ENCODE data around the gene LYPD5. TPM values are rescaled to one million over a fixed set of nuclear protein-coding genes. Genes with fewer than 3 reads are reported as not detected.

Gene LYPD5
- polyA plus RNA-seq, 2 of the 4 experiments (the other 2 are of a cell fraction) = 0.09 to 0.12 TPM

- FAIRE-seq = no peak
- Histone ChIP-seq H3K4me1 (peaks cover 35% of the 10 kb centered on the region), H3K4me3 (no peak overlapping the region), H3K27ac (no peak overlapping the region; a peak in 1 of 6 replicates), H3K9me3 (no peaks in the 10 kb centered on the region), H3K4me2 (no peak overlapping the region)
- TF ChIP-seq, protein P1, sequence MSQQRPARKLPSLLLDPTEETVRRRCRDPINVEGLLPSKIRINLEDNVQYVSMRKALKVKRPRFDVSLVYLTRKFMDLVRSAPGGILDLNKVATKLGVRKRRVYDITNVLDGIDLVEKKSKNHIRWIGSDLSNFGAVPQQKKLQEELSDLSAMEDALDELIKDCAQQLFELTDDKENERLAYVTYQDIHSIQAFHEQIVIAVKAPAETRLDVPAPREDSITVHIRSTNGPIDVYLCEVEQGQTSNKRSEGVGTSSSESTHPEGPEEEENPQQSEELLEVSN (IDR thresholded peaks at IDR 0.05; ENCODE audit: borderline replicate concordance, low read depth) = no peak
- TF ChIP-seq ZC3H11A (IDR thresholded peaks at IDR 0.05) = no peak
- ChIA-PET POLR2A (no interaction called here), CTCF (interaction anchor here (0.6 to 24.0 kb wide), 8 partner anchors 9 to 821 kb away, joined by 3 to 565 read pairs (median 5); partner anchors contain the start of gene SMG9)
- no peak for ATAC-seq
- 32% methylated on average over 1 of the region's 1 CpG for WGBS (ENCODE audit: missing lambda C conversion rate)
- DNase-seq (ENCODE audit: low read depth in 1 of 2, low spot score in 1 of 2) = no peak
These were observed 15.6 kb downstream of the LYPD5 start for GRCh38 chr19:43786665-43787064.

DNA sequence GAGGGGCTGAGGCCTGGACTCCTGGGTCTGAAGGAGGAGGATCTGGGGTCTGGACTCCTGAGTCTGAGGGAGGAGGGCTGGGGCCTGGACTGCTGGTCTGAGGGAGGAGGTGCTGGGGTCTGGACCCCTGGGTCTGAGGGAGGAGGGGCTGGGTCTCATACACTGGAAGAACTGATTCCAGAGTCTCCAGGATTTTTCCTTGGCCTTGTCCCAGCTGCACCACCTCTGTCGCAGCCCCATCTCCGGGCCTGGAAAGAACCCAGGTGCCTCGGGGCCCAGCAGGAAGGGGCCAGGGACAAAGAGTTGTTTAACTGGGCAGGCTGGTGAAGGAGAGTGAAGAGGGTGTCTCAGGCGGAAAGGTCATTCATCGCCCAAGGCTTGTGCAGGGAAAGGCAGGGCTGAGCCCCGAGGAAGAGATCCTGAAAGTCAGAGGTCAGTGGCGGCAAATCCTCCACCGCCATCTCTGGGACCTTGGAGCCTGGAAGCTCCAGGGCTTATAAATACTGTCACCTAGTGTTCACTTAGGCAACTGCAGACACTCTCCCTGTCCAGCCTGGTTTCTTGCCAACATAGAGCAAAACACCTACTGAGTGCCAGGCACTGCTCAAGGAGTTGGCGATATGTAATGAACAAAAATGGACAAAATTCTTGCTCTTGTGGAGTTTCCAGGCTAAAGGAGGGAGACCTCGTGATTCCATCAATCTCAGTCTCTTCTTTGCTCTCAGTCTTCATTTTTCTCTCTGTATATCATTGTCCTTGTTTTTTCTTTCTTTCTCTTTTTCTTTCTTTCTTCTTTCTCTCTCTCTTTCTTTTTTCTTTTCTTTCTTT lies 17.1 kb downstream of the LYPD5 start:
- Histone ChIP-seq H3K4me3 (0 out of 3 replicates have a peak overlapping the region, but pooled peaks have one; percentile 3), H3K27ac (peak overlapping the region; percentile 93 to 95), H3K4me1 (peaks cover 50% of the 10 kb centered on the region), H3K9me3 (no peaks in the 10 kb centered on the region), H3K4me2 (peak overlapping the region; percentile 79)
- peak; percentile 68 for FAIRE-seq
- peak; percentile 66 to 82 for ATAC-seq
- DNase-seq (ENCODE audit: low read depth in 1 of 2, low spot score in 1 of 2) = peak; percentile 81 to 90
- ChIA-PET CTCF (interaction anchor here (0.5 to 24.0 kb wide), 29 partner anchors 8 to 338 kb away, joined by 3 to 565 read pairs (median 4); partner anchors contain the start of genes IRGC, IRGQ, PLAUR and SMG9), POLR2A (interaction anchor here (1.3 to 1.9 kb wide), 3 partner anchors 20 to 117 kb away, joined by 6 to 12 read pairs (median 11); partner anchors contain the start of gene SMG9)
- WGBS (ENCODE audit: missing lambda C conversion rate) = 3% methylated on average over 10 of the region's 10 CpGs
- no peak for TF ChIP-seq MAZ (IDR thresholded peaks at IDR 0.05; ENCODE audit: borderline replicate concordance, low read depth, low read length)
- no peak for TF ChIP-seq JUNB (IDR thresholded peaks at IDR 0.05)
- TF ChIP-seq, protein P2, sequence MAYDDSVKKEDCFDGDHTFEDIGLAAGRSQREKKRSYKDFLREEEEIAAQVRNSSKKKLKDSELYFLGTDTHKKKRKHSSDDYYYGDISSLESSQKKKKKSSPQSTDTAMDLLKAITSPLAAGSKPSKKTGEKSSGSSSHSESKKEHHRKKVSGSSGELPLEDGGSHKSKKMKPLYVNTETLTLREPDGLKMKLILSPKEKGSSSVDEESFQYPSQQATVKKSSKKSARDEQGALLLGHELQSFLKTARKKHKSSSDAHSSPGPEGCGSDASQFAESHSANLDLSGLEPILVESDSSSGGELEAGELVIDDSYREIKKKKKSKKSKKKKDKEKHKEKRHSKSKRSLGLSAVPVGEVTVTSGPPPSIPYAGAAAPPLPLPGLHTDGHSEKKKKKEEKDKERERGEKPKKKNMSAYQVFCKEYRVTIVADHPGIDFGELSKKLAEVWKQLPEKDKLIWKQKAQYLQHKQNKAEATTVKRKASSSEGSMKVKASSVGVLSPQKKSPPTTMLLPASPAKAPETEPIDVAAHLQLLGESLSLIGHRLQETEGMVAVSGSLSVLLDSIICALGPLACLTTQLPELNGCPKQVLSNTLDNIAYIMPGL (CRISPR knock-in tag; IDR thresholded peaks at IDR 0.05; ENCODE audit: borderline replicate concordance) = no peak
- no peak for TF ChIP-seq ZSCAN20 (CRISPR knock-in tag; IDR thresholded peaks at IDR 0.05)
- TF ChIP-seq, protein P3, sequence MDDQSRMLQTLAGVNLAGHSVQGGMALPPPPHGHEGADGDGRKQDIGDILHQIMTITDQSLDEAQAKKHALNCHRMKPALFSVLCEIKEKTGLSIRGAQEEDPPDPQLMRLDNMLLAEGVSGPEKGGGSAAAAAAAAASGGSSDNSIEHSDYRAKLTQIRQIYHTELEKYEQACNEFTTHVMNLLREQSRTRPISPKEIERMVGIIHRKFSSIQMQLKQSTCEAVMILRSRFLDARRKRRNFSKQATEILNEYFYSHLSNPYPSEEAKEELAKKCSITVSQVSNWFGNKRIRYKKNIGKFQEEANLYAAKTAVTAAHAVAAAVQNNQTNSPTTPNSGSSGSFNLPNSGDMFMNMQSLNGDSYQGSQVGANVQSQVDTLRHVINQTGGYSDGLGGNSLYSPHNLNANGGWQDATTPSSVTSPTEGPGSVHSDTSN (IDR thresholded peaks at IDR 0.05) = no peak; the same call in 1 of the 2 replicates
- TF ChIP-seq TFCP2L1 (CRISPR knock-in tag; IDR thresholded peaks at IDR 0.05) = no peak
- no peak for TF ChIP-seq NFE2L2 (conservative IDR thresholded peaks at IDR 0.05; ENCODE audit: low read length)
- no peak for TF ChIP-seq KDM1A (IDR thresholded peaks at IDR 0.05; ENCODE audit: low read depth)
- peak in 1 of 2 experiments; percentile 43; a peak in 2 of 5 replicates for TF ChIP-seq JUN (IDR thresholded peaks at IDR 0.05)
- TF ChIP-seq RCOR1 (IDR thresholded peaks at IDR 0.05; ENCODE audit: low read depth, low read length) = no peak
- TF ChIP-seq EHF (CRISPR knock-in tag; IDR thresholded peaks at IDR 0.05) = no peak
- no peak for TF ChIP-seq GATA3 (IDR thresholded peaks at IDR 0.05; ENCODE audit: borderline replicate concordance)
- no peak for TF ChIP-seq BHLHE40 (IDR thresholded peaks at IDR 0.05; ENCODE audit: low read depth, low read length)
- 0 out of 2 replicates have a peak, but pooled peaks have one; percentile 34 for TF ChIP-seq HOXB13 (CRISPR knock-in tag; IDR thresholded peaks at IDR 0.05; ENCODE audit: low read depth)
- TF ChIP-seq, protein P4, sequence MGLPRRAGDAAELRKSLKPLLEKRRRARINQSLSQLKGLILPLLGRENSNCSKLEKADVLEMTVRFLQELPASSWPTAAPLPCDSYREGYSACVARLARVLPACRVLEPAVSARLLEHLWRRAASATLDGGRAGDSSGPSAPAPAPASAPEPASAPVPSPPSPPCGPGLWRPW (IDR thresholded peaks at IDR 0.05) = no peak
- no peak for TF ChIP-seq CHD2 (IDR thresholded peaks at IDR 0.05; ENCODE audit: low read length, partially characterized antibody)
- 0 out of 2 replicates have a peak, but pooled peaks have one; percentile 57 for TF ChIP-seq TP53 (CRISPR knock-in tag; IDR thresholded peaks at IDR 0.05)
- no peak for TF ChIP-seq FOSB (CRISPR knock-in tag; IDR thresholded peaks at IDR 0.05)
- TF ChIP-seq FOSL2 (IDR thresholded peaks at IDR 0.05) = no peak
- no peak for TF ChIP-seq FOSL2 (CRISPR knock-in tag; IDR thresholded peaks at IDR 0.05)
- 0 out of 2 replicates have a peak, but pooled peaks have one; percentile 28 for TF ChIP-seq HOXB5 (CRISPR knock-in tag; IDR thresholded peaks at IDR 0.05)
- no peak for TF ChIP-seq MAFK (IDR thresholded peaks at IDR 0.05; ENCODE audit: partially characterized antibody)
- TF ChIP-seq KDM5A (IDR thresholded peaks at IDR 0.05) = no peak
- TF ChIP-seq SMC3 (IDR thresholded peaks at IDR 0.05) = peak; percentile 97
- no peak for TF ChIP-seq ZC3H11A (IDR thresholded peaks at IDR 0.05)
- TF ChIP-seq MAX (IDR thresholded peaks at IDR 0.05) = peak; percentile 69
- no peak for TF ChIP-seq EP300 (IDR thresholded peaks at IDR 0.05)
- TF ChIP-seq RNF2 (IDR thresholded peaks at IDR 0.05; ENCODE audit: borderline replicate concordance, low read depth) = no peak
- TF ChIP-seq, protein P5, sequence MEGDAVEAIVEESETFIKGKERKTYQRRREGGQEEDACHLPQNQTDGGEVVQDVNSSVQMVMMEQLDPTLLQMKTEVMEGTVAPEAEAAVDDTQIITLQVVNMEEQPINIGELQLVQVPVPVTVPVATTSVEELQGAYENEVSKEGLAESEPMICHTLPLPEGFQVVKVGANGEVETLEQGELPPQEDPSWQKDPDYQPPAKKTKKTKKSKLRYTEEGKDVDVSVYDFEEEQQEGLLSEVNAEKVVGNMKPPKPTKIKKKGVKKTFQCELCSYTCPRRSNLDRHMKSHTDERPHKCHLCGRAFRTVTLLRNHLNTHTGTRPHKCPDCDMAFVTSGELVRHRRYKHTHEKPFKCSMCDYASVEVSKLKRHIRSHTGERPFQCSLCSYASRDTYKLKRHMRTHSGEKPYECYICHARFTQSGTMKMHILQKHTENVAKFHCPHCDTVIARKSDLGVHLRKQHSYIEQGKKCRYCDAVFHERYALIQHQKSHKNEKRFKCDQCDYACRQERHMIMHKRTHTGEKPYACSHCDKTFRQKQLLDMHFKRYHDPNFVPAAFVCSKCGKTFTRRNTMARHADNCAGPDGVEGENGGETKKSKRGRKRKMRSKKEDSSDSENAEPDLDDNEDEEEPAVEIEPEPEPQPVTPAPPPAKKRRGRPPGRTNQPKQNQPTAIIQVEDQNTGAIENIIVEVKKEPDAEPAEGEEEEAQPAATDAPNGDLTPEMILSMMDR (IDR thresholded peaks at IDR 0.05) = peak; percentile 99
- TF ChIP-seq CBX2 (IDR thresholded peaks at IDR 0.05; ENCODE audit: borderline replicate concordance, low read depth) = no peak
